ENCODE measurements around the gene RBM8A. TPM values are rescaled to one million over a fixed set of nuclear protein-coding genes. Genes with fewer than 3 reads are reported as not detected.

Gene RBM8A
- total RNA-seq, 1 donor from 2014 or later = 173 TPM

- Histone ChIP-seq H3K36me3 (ENCODE audit: control insufficient read depth, insufficient read depth, low read length) (no peaks in the 10 kb centered on the region), H3K4me3 (ENCODE audit: low read depth, low read length) (no peak overlapping the region), H3K27me3 (ENCODE audit: control insufficient read depth, insufficient read depth, low read length) (peaks cover 7% of the 10 kb centered on the region)
- peak; percentile 69 for DNase-seq (ENCODE audit: low read depth)
- TF ChIP-seq, protein P1, sequence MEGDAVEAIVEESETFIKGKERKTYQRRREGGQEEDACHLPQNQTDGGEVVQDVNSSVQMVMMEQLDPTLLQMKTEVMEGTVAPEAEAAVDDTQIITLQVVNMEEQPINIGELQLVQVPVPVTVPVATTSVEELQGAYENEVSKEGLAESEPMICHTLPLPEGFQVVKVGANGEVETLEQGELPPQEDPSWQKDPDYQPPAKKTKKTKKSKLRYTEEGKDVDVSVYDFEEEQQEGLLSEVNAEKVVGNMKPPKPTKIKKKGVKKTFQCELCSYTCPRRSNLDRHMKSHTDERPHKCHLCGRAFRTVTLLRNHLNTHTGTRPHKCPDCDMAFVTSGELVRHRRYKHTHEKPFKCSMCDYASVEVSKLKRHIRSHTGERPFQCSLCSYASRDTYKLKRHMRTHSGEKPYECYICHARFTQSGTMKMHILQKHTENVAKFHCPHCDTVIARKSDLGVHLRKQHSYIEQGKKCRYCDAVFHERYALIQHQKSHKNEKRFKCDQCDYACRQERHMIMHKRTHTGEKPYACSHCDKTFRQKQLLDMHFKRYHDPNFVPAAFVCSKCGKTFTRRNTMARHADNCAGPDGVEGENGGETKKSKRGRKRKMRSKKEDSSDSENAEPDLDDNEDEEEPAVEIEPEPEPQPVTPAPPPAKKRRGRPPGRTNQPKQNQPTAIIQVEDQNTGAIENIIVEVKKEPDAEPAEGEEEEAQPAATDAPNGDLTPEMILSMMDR (IDR thresholded peaks at IDR 0.05; ENCODE audit: insufficient read depth, low read length, poor library complexity, severe bottlenecking) = no peak
Measured at GRCh38 chr1:145887631-145888030, 39.7 kb downstream of the RBM8A start.

GRCh38 chr1:145886816-145887215 is 40.5 kb downstream of the RBM8A start:
- Histone ChIP-seq H3K4me3 (ENCODE audit: low read depth, low read length) (no peak overlapping the region), H3K27me3 (ENCODE audit: control insufficient read depth, insufficient read depth, low read length) (peaks cover 7% of the 10 kb centered on the region), H3K36me3 (ENCODE audit: control insufficient read depth, insufficient read depth, low read length) (no peaks in the 10 kb centered on the region)
- DNase-seq (ENCODE audit: low read depth) = no peak
- TF ChIP-seq, protein P1 (IDR thresholded peaks at IDR 0.05; ENCODE audit: insufficient read depth, low read length, poor library complexity, severe bottlenecking) = no peak

GRCh38 chr1:145886390-145886789 is 40.9 kb downstream of the RBM8A start:
- no peak for DNase-seq (ENCODE audit: low read depth)
- TF ChIP-seq, protein P1 (IDR thresholded peaks at IDR 0.05; ENCODE audit: insufficient read depth, low read length, poor library complexity, severe bottlenecking) = no peak
- H3K4me3 ChIP-seq (ENCODE audit: low read depth, low read length) = peak overlapping the region; percentile 38
- no peaks in the 10 kb centered on the region for H3K36me3 ChIP-seq (ENCODE audit: control insufficient read depth, insufficient read depth, low read length)
- peaks cover 7% of the 10 kb centered on the region for H3K27me3 ChIP-seq (ENCODE audit: control insufficient read depth, insufficient read depth, low read length)

DNA sequence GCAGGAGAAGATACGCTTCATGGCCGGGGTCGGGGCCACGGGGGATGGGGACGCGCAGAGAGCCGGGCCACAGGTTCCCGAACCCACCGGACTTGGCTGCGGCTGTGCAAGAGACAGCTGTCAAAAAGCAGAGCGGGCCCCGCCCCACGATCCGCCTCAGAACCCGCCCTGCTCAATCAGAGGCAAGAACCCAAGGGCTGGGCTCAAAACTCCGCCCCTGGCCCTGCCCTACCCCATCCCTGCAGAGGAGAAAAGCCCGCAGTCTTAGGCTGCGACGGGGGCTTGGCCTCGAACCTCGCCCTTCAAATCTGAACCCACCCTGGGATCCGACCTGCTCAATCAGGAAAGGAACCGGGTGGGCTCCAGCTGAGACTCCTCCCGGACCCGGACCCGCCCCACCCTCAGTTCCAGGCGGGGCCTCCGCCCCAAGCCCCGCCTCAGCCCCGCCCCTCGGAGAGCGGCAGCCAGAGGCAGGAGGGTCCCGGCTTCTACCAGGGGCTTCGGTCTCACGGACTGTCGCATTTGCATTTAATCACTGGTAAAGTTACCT is 41.5 kb downstream of the RBM8A start, which contains the start of gene ANKRD35:
Gene ANKRD35, minus strand, starts transcription at position 129 of the 550 bp plus-strand sequence. Its CDS starts 108 bp downstream, at position 21.
- peak; percentile 38 for DNase-seq (ENCODE audit: low read depth)
- TF ChIP-seq, protein P1 (IDR thresholded peaks at IDR 0.05; ENCODE audit: insufficient read depth, low read length, poor library complexity, severe bottlenecking) = no peak

GRCh38 chr1:145884675-145885074 is 42.6 kb downstream of the RBM8A start:
- H3K4me3 ChIP-seq (ENCODE audit: low read depth, low read length) = no peak overlapping the region
- peaks cover 7% of the 10 kb centered on the region for H3K27me3 ChIP-seq (ENCODE audit: control insufficient read depth, insufficient read depth, low read length)
- H3K36me3 ChIP-seq (ENCODE audit: control insufficient read depth, insufficient read depth, low read length) = no peaks in the 10 kb centered on the region
- TF ChIP-seq, protein P1 (IDR thresholded peaks at IDR 0.05; ENCODE audit: insufficient read depth, low read length, poor library complexity, severe bottlenecking) = no peak
- no peak for DNase-seq (ENCODE audit: low read depth)

More for the DNA sequence above, 41.5 kb downstream of the RBM8A start, which contains the start of gene ANKRD35:
- Histone ChIP-seq H3K36me3 (ENCODE audit: control insufficient read depth, insufficient read depth, low read length) (no peaks in the 10 kb centered on the region), H3K4me3 (ENCODE audit: low read depth, low read length) (peak within 1 kb of the TSS; percentile 38), H3K27me3 (ENCODE audit: control insufficient read depth, insufficient read depth, low read length) (peaks cover 7% of the 10 kb centered on the region)

DNA sequence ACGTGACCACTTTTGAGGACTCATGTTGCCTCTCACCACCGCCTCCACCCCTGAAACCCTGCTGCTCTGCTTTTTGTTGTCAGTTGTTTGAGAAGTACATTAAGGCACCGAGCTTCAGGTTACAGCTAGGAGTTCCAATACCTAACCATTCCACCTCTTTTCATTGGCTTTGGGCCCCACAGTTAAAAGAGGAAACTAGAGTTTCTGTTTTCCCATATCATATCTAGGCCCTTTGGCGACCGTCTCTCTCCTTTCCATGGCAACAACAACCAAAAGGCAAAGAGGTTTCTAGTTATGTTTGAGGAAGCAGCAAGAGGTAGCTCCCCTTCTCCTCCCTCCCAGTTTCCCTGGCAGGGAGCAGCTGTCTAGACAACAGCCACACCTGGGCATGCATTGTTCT is 47.5 kb downstream of the RBM8A start:
- Histone ChIP-seq H3K27me3 (ENCODE audit: control insufficient read depth, insufficient read depth, low read length) (peaks cover 3% of the 10 kb centered on the region), H3K4me3 (ENCODE audit: low read depth, low read length) (no peak overlapping the region), H3K36me3 (ENCODE audit: control insufficient read depth, insufficient read depth, low read length) (no peaks in the 10 kb centered on the region)
- DNase-seq (ENCODE audit: low read depth) = no peak
- TF ChIP-seq, protein P1 (IDR thresholded peaks at IDR 0.05; ENCODE audit: insufficient read depth, low read length, poor library complexity, severe bottlenecking) = no peak
